Measurements from ENCODE around the gene PC. TPM values are rescaled to one million over a fixed set of nuclear protein-coding genes. Genes with fewer than 3 reads are reported as not detected.

Gene PC
- total RNA-seq, 1 experiment from 2014 or later: 22.5 TPM

DNA sequence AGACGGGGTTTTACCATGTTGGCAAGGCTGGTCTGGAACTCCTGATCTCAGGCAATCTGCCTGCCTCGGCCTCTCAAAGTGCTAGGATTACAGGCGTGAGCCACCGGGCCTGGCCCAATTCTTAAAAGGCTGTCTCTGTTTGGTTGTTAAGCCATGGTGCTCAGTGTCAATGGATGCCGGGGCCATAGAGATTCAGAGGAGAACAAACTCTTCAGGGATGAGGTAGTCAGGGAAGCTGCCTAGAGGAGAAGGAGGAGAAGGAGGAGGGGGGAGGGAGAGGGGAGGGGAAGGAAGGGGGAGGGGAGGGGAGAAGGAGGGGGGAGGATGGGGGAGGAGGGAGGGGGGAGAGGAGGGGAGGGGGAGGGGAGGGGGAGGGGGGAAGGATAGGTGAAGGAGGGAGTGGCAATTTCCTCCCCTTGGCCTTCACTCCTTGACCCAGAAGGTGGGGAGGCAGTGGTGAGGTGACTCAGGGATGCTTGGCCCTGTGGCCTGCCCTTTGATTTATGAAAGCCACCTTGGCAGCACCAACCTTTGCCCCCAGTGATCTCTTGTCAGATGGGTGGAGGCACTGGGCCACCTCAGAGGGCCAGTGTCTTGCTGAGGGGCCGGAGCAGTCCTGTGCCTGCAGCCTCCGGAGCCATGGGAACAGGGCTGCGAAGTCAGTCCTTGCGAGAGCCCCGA is 16.7 kb upstream of the PC start, which contains the start of gene C11orf86:
TSS of gene C11orf86 (plus strand) at position 581 of the 681 bp plus-strand sequence. CDS start at position 640, 59 bp downstream.
- ChIA-PET CTCF (interaction anchor here (0.6 to 1.3 kb wide), 6 partner anchors 12 to 132 kb away, joined by 3 to 5 read pairs (median 4); no protein-coding TSS in a partner anchor), POLR2A (no interaction called here)
- BruUV-seq (replicated peaks): no TSS peak
- TF ChIP-seq, protein P1, sequence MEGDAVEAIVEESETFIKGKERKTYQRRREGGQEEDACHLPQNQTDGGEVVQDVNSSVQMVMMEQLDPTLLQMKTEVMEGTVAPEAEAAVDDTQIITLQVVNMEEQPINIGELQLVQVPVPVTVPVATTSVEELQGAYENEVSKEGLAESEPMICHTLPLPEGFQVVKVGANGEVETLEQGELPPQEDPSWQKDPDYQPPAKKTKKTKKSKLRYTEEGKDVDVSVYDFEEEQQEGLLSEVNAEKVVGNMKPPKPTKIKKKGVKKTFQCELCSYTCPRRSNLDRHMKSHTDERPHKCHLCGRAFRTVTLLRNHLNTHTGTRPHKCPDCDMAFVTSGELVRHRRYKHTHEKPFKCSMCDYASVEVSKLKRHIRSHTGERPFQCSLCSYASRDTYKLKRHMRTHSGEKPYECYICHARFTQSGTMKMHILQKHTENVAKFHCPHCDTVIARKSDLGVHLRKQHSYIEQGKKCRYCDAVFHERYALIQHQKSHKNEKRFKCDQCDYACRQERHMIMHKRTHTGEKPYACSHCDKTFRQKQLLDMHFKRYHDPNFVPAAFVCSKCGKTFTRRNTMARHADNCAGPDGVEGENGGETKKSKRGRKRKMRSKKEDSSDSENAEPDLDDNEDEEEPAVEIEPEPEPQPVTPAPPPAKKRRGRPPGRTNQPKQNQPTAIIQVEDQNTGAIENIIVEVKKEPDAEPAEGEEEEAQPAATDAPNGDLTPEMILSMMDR (IDR thresholded peaks at IDR 0.05; ENCODE audit: insufficient read depth in 1 of 2, low read depth in 1 of 2, low read length in 1 of 2, severe bottlenecking in 1 of 2, unreplicated experiment in 1 of 2): no peak
- Mint-ChIP-seq H3K36me3 (ENCODE audit: insufficient read depth, unreplicated experiment) (no peaks in the 10 kb centered on the region), H3K9me3 (ENCODE audit: unreplicated experiment) (peaks cover 7% of the 10 kb centered on the region), H3K4me3 (ENCODE audit: unreplicated experiment) (no peak within 1 kb of the TSS), H3K4me1 (ENCODE audit: low read depth, unreplicated experiment) (no peaks in the 10 kb centered on the region), H3K27me3 (ENCODE audit: insufficient read depth, unreplicated experiment) (no peaks in the 10 kb centered on the region), H3K27ac (ENCODE audit: unreplicated experiment) (no peak within 1 kb of the TSS)
- intact Hi-C loops (cut with micrococcal nuclease; ENCODE audit: unreplicated experiment): loop anchor here (5.0 kb wide), 1 partner anchor 108 kb away; no protein-coding TSS in a partner anchor
- Histone ChIP-seq H3K27me3 (replicated peaks; ENCODE audit: control insufficient read depth, insufficient read depth, low read length) (no peaks in the 10 kb centered on the region), H3K4me1 (peaks cover 16% of the 10 kb centered on the region), H3K9me3 (peaks cover 21% of the 10 kb centered on the region), H3K4me3 (ENCODE audit: low read depth, low read length) (no peak within 1 kb of the TSS), H3K36me3 (ENCODE audit: control insufficient read depth, insufficient read depth, low read length) (no peaks in the 10 kb centered on the region)
- DNase-seq: peak; percentile 22 to 64

DNA sequence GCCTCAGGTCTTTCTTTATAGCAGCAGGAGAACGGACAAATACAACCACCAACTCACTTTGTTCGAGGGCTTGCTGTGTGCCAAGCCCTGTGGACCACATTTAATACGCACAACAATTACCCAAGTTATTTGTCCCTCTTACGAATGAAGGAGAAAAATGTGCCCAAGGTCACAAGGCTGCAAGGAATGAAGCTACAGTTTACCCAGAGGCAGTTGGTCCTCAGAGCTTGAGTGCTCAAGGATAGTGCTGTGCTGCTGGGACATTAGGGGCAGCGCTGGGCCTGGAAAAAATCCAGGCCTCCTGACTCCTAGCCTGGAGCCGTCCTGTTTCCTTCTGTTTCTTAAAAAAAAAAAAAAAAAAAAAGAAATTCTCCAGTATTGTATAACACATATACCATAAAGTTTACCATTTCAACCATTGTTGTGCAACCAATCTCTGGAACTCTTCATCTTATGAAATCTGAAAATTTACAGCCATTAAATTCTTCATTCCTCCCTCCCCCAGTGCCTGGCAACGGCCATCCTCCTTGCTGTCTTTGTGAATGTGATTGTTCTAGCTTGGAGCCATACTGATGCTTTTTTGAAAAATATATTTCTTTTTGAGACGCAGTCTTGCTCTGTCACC is 15.9 kb upstream of the PC start:
- intact Hi-C loops (cut with micrococcal nuclease; ENCODE audit: unreplicated experiment): no loop called here
- ChIA-PET CTCF (interaction anchor here (0.7 kb wide), 1 partner anchor 33 kb away, joined by 4 read pairs; no protein-coding TSS in a partner anchor), POLR2A (no interaction called here)
- Histone ChIP-seq H3K9me3 (peaks cover 14% of the 10 kb centered on the region), H3K36me3 (ENCODE audit: control insufficient read depth, insufficient read depth, low read length) (no peaks in the 10 kb centered on the region), H3K4me1 (peaks cover 16% of the 10 kb centered on the region), H3K4me3 (ENCODE audit: low read depth, low read length) (no peak overlapping the region), H3K27me3 (replicated peaks; ENCODE audit: control insufficient read depth, insufficient read depth, low read length) (no peaks in the 10 kb centered on the region)
- no TSS peak for BruUV-seq (replicated peaks)
- DNase-seq: no peak
- Mint-ChIP-seq H3K27ac (ENCODE audit: unreplicated experiment) (no peak overlapping the region), H3K4me1 (ENCODE audit: low read depth, unreplicated experiment) (no peaks in the 10 kb centered on the region), H3K27me3 (ENCODE audit: insufficient read depth, unreplicated experiment) (no peaks in the 10 kb centered on the region), H3K9me3 (ENCODE audit: unreplicated experiment) (no peaks in the 10 kb centered on the region), H3K4me3 (ENCODE audit: unreplicated experiment) (no peak overlapping the region), H3K36me3 (ENCODE audit: insufficient read depth, unreplicated experiment) (no peaks in the 10 kb centered on the region)
- TF ChIP-seq, protein P1 (IDR thresholded peaks at IDR 0.05; ENCODE audit: insufficient read depth in 1 of 2, low read depth in 1 of 2, low read length in 1 of 2, severe bottlenecking in 1 of 2, unreplicated experiment in 1 of 2): no peak

DNA sequence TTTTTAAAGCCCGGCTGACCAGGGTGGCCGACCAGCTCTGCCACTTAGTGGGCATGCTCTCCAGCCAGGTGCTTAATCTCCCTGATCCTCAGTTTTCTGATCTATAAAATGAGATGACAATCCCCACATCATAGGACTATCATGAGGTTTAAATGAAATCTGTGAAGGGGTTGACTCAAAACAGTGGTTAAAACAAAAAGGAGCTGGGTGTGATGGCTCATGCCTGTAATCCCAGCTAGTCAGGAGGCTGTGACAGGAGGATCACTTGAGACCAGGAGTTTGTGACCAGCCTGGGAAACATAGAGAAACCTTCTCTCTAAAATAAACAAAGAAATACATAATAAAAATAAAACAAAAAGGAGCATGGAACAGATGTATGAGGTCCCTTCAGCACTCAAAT is 13.3 kb upstream of the PC start:
- H3K27me3 ChIP-seq (replicated peaks; ENCODE audit: control insufficient read depth, insufficient read depth, low read length): no peaks in the 10 kb centered on the region
- DNase-seq: no peak
- POLR2A ChIA-PET: interaction anchor here (1.0 kb wide), 1 partner anchor 116 kb away, joined by 4 read pairs; no protein-coding TSS in a partner anchor
- Mint-ChIP-seq H3K9me3 (ENCODE audit: unreplicated experiment) (no peaks in the 10 kb centered on the region), H3K4me1 (ENCODE audit: low read depth, unreplicated experiment) (peaks cover 1% of the 10 kb centered on the region), H3K27me3 (ENCODE audit: insufficient read depth, unreplicated experiment) (no peaks in the 10 kb centered on the region), H3K27ac (ENCODE audit: unreplicated experiment) (no peak overlapping the region), H3K36me3 (ENCODE audit: insufficient read depth, unreplicated experiment) (no peaks in the 10 kb centered on the region), H3K4me3 (ENCODE audit: unreplicated experiment) (no peak overlapping the region)
- TF ChIP-seq, protein P1 (IDR thresholded peaks at IDR 0.05; ENCODE audit: insufficient read depth in 1 of 2, low read depth in 1 of 2, low read length in 1 of 2, severe bottlenecking in 1 of 2, unreplicated experiment in 1 of 2): no peak
- no peaks in the 10 kb centered on the region for H3K9me3 ChIP-seq
- peaks cover 24% of the 10 kb centered on the region for H3K4me1 ChIP-seq
- intact Hi-C loops (cut with micrococcal nuclease; ENCODE audit: unreplicated experiment): no loop called here
- H3K36me3 ChIP-seq (ENCODE audit: control insufficient read depth, insufficient read depth, low read length): no peaks in the 10 kb centered on the region
- H3K4me3 ChIP-seq (ENCODE audit: low read depth, low read length): no peak overlapping the region
- CTCF ChIA-PET: interaction anchor here (0.5 to 1.8 kb wide), 3 partner anchors 9 to 505 kb away, joined by 3 to 8 read pairs (median 3); partner anchors contain the start of gene PC
- BruUV-seq (replicated peaks): no TSS peak

Data from Caco-2 (cell line).